Measurements from ENCODE around the gene VANGL2.

The VANGL2 gene

GRCh38 chr1:160460683-160461287 is 60.4 kb downstream of the VANGL2 start:
- no peak for DNase-seq (ENCODE audit: low read depth)

GRCh38 chr1:160465123-160465522 is 64.8 kb downstream of the VANGL2 start:
- DNase-seq (ENCODE audit: low read depth): no peak

- no peak for DNase-seq (ENCODE audit: low read depth)
Measured at GRCh38 chr1:160466961-160467360, 66.6 kb downstream of the VANGL2 start.

GRCh38 chr1:160467576-160467975 is 67.2 kb downstream of the VANGL2 start:
- no peak for DNase-seq (ENCODE audit: low read depth)

GRCh38 chr1:160471253-160471652 is 70.9 kb downstream of the VANGL2 start:
- no peak for DNase-seq (ENCODE audit: low read depth)

- DNase-seq (ENCODE audit: low read depth): no peak
Measured at GRCh38 chr1:160472112-160472511, 71.7 kb downstream of the VANGL2 start.

- DNase-seq (ENCODE audit: low read depth): no peak
Measured at GRCh38 chr1:160474392-160475242, 74.3 kb downstream of the VANGL2 start.
